ENCODE measurements around the gene TMEM60. TPM values are rescaled to one million over a fixed set of nuclear protein-coding genes. Genes with fewer than 3 reads are reported as not detected.
"Not testable (repeated sequence)": the region's sequence is repeated elsewhere in the genome, so short reads cannot be mapped to it uniquely, and the experiment has no call there.

TMEM60 gene
- total RNA-seq, 2 donors from 2014 or later, result 6.6 to 13.8 TPM

GRCh38 chr7:77794000-77794399 lies 4.2 kb downstream of the TMEM60 start:
- no peak for DNase-seq (ENCODE audit: low spot score)
- Histone ChIP-seq H3K9me3 (no peaks in the 10 kb centered on the region), H3K27ac (no peak overlapping the region), H3K4me1 (peaks cover 0 to 14% of the 10 kb centered on the region in 2 donors), H3K27me3 (no peaks in the 10 kb centered on the region), H3K36me3 (peaks cover 5% of the 10 kb centered on the region), H3K4me3 (no peak overlapping the region)
- TF ChIP-seq, protein P1, sequence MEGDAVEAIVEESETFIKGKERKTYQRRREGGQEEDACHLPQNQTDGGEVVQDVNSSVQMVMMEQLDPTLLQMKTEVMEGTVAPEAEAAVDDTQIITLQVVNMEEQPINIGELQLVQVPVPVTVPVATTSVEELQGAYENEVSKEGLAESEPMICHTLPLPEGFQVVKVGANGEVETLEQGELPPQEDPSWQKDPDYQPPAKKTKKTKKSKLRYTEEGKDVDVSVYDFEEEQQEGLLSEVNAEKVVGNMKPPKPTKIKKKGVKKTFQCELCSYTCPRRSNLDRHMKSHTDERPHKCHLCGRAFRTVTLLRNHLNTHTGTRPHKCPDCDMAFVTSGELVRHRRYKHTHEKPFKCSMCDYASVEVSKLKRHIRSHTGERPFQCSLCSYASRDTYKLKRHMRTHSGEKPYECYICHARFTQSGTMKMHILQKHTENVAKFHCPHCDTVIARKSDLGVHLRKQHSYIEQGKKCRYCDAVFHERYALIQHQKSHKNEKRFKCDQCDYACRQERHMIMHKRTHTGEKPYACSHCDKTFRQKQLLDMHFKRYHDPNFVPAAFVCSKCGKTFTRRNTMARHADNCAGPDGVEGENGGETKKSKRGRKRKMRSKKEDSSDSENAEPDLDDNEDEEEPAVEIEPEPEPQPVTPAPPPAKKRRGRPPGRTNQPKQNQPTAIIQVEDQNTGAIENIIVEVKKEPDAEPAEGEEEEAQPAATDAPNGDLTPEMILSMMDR (IDR thresholded peaks at IDR 0.05), result no peak

DNA sequence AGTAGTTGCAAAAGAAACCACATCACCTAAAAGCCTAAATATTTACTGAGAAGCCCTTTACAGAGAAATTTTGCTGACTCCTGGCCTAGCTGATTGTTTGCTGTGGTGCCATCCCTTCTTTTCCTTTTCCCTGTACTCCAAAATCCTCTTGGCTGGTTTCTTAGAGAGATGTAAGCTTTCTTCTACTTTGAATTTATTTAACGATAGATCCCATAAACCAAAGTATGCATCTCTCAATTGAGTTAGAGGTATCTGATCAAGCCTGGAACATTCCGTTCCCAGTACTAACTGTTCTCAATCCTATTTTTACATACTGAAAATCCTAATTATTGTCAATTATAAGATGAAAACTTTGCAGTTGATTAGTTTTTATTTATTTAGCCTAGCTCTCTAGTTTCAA lies 6.3 kb downstream of the TMEM60 start:
- Histone ChIP-seq H3K4me3 (no peak overlapping the region), H3K27me3 (no peaks in the 10 kb centered on the region), H3K4me1 (peaks cover 0 to 7% of the 10 kb centered on the region in 2 donors), H3K9me3 (no peaks in the 10 kb centered on the region), H3K27ac (no peak overlapping the region), H3K36me3 (peaks cover 5% of the 10 kb centered on the region)
- TF ChIP-seq, protein P1 (IDR thresholded peaks at IDR 0.05), result no peak
- DNase-seq (ENCODE audit: low spot score), result no peak

DNA sequence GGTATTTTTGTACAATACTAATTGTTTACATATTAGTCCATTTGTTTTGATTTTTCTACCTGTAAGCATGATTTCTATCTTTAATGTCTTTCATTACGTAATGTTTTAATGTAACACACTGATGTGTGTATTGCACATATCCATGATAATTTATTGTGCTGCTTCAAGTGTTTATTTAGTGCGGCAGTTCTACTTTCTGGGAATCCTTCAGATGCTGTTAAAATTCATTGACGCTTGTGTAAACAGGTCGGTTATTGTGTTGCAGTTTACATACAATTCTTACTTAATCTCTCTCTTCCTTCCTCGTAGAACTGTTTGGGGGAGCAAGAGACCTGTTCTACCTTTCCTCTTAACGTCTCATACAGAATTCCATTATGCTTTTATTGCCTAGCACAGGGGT lies 6.9 kb downstream of the TMEM60 start:
- H3K27ac ChIP-seq, result no peak overlapping the region
- no peak overlapping the region for H3K4me3 ChIP-seq
- H3K27me3 ChIP-seq, result no peaks in the 10 kb centered on the region
- no peaks in the 10 kb centered on the region for H3K9me3 ChIP-seq
- DNase-seq (ENCODE audit: low spot score), result no peak
- TF ChIP-seq, protein P1 (IDR thresholded peaks at IDR 0.05), result no peak
- peaks cover 0 to 1% of the 10 kb centered on the region in 2 donors for H3K4me1 ChIP-seq
- H3K36me3 ChIP-seq, result peaks cover 5% of the 10 kb centered on the region

- TF ChIP-seq, protein P1 (IDR thresholded peaks at IDR 0.05), result no peak
- no peaks in the 10 kb centered on the region for H3K27me3 ChIP-seq
- H3K4me1 ChIP-seq, result no peaks in the 10 kb centered on the region
- DNase-seq (ENCODE audit: low spot score), result no peak
- H3K4me3 ChIP-seq, result no peak overlapping the region
- no peaks in the 10 kb centered on the region for H3K9me3 ChIP-seq
- H3K36me3 ChIP-seq, result no peaks in the 10 kb centered on the region
- H3K27ac ChIP-seq, result no peak overlapping the region
These were observed 9.8 kb downstream of the TMEM60 start for GRCh38 chr7:77788327-77788902.

DNA sequence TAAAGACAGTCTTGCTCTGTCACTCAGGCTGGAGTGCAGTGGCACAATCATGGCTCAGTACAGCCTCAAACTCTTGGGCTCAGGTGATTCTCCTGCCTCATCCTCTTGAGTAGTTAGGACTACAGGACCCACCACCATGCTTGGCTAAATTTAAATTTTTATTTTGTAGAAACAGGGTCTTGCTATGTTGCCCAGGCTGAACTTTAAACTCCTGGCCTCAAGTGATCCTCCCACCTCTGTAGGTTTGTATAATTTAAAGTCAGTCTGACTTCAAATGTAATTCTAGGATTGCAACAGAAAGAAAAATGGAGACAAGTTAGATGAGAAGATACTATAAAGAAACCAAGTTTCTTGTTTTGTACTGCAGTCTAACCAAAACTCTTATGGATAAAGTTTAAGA lies 11.5 kb downstream of the TMEM60 start:
- TF ChIP-seq, protein P1 (IDR thresholded peaks at IDR 0.05), result no peak
- Histone ChIP-seq H3K36me3 (no peaks in the 10 kb centered on the region), H3K4me3 (no peak overlapping the region), H3K9me3 (no peaks in the 10 kb centered on the region), H3K27me3 (no peaks in the 10 kb centered on the region), H3K4me1 (no peaks in the 10 kb centered on the region), H3K27ac (no peak overlapping the region)
- no peak for DNase-seq (ENCODE audit: low spot score)

GRCh38 chr7:77786018-77786417 lies 12.2 kb downstream of the TMEM60 start:
- Histone ChIP-seq H3K27ac (no peak overlapping the region), H3K27me3 (no peaks in the 10 kb centered on the region), H3K36me3 (peaks cover under 1% of the 10 kb centered on the region), H3K4me3 (no peak overlapping the region), H3K4me1 (no peaks in the 10 kb centered on the region), H3K9me3 (no peaks in the 10 kb centered on the region)
- DNase-seq (ENCODE audit: low spot score), result no peak
- TF ChIP-seq, protein P1 (IDR thresholded peaks at IDR 0.05), result no peak

- H3K4me3 ChIP-seq; H3K4me1 ChIP-seq; H3K27ac ChIP-seq; H3K9me3 ChIP-seq; DNase-seq (ENCODE audit: low spot score); H3K27me3 ChIP-seq: not testable (repeated sequence)
- peaks cover 13% of the 10 kb centered on the region for H3K36me3 ChIP-seq
These were observed 13.8 kb downstream of the TMEM60 start for GRCh38 chr7:77784426-77784825.

All from right atrium auricular region (tissue), 2 donors.